Measurements from ENCODE around the gene ASCL5.

The ASCL5 gene

DNA sequence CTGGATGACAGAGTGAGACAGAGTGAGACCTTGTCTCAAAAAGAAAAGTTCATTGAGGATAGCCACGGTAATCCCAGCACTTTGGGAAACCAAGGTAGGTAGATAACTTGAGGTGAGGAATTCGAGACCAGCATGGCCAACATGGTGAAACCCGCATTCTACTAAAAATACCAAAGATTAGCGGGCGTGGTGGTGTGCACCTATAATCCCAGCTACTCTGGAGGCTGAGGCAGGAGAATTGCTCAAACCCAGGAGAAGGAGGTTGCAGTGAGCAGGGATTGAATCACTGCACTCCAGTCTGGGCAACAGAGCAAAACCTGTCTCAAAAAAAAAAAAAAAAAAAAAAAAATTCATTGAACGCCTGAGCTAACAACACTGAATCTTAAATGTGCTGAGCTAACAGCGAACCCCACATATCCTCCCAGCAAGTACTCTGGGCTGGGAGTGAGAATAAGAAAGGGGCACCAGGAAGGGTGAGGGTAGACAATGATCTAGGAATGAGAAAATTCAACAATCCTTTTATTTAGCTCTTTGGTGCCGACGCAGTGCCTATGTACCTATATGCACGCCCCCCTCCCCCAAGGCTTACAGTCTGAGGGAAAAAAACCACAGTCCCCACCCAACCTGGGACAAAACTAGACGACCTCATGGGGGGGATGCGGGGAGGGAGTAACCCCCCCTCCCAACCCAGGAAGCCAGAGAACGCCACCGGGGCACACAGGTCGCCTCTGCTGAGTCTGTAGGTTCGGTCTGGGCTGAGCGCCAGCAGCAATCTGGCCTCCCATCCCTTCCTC lies 13.3 kb downstream of the ASCL5 start:
- TF ChIP-seq YY1 (IDR thresholded peaks at IDR 0.05; ENCODE audit: low read depth): no peak

DNA sequence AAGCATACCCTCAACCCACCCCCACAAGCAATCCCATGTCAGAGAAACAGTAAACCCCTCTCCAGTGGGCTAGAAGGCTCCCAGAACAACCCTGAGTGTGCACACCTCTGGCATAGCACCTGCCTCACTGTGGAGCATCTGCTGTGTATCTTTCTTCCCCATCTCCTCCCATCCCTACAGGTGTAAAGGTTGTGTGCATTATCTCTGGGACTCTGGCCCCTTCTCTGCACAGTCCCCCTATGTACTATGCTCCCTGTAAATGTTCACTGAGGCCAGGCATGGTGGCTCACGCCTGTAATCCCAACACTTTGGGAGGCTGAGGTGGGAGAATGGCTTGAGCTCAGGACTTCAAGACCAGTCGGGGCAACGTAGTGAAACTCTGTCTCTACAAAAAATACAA lies 14.1 kb downstream of the ASCL5 start:
- TF ChIP-seq EP300 (IDR thresholded peaks at IDR 0.05; ENCODE audit: borderline replicate concordance) (no peak), YY1 (IDR thresholded peaks at IDR 0.05; ENCODE audit: low read depth) (no peak), MAX (IDR thresholded peaks at IDR 0.05) (no peak), TAF1 (IDR thresholded peaks at IDR 0.05; ENCODE audit: low read depth) (no peak), FOXM1 (IDR thresholded peaks at IDR 0.05; ENCODE audit: borderline replicate concordance, low read depth) (no peak), NFIC (IDR thresholded peaks at IDR 0.05) (no peak), RAD21 (IDR thresholded peaks at IDR 0.05; ENCODE audit: low read depth) (no peak), TEAD4 (IDR thresholded peaks at IDR 0.05) (no peak), CEBPB (IDR thresholded peaks at IDR 0.05) (no peak), CREB1 (IDR thresholded peaks at IDR 0.05; ENCODE audit: low read depth) (no peak)
- TF ChIP-seq, protein P1, sequence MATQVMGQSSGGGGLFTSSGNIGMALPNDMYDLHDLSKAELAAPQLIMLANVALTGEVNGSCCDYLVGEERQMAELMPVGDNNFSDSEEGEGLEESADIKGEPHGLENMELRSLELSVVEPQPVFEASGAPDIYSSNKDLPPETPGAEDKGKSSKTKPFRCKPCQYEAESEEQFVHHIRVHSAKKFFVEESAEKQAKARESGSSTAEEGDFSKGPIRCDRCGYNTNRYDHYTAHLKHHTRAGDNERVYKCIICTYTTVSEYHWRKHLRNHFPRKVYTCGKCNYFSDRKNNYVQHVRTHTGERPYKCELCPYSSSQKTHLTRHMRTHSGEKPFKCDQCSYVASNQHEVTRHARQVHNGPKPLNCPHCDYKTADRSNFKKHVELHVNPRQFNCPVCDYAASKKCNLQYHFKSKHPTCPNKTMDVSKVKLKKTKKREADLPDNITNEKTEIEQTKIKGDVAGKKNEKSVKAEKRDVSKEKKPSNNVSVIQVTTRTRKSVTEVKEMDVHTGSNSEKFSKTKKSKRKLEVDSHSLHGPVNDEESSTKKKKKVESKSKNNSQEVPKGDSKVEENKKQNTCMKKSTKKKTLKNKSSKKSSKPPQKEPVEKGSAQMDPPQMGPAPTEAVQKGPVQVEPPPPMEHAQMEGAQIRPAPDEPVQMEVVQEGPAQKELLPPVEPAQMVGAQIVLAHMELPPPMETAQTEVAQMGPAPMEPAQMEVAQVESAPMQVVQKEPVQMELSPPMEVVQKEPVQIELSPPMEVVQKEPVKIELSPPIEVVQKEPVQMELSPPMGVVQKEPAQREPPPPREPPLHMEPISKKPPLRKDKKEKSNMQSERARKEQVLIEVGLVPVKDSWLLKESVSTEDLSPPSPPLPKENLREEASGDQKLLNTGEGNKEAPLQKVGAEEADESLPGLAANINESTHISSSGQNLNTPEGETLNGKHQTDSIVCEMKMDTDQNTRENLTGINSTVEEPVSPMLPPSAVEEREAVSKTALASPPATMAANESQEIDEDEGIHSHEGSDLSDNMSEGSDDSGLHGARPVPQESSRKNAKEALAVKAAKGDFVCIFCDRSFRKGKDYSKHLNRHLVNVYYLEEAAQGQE (IDR thresholded peaks at IDR 0.05; ENCODE audit: low read depth): no peak
- TF ChIP-seq, protein P2, sequence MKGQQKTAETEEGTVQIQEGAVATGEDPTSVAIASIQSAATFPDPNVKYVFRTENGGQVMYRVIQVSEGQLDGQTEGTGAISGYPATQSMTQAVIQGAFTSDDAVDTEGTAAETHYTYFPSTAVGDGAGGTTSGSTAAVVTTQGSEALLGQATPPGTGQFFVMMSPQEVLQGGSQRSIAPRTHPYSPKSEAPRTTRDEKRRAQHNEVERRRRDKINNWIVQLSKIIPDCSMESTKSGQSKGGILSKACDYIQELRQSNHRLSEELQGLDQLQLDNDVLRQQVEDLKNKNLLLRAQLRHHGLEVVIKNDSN (IDR thresholded peaks at IDR 0.05): no peak

- TF ChIP-seq YY1 (IDR thresholded peaks at IDR 0.05; ENCODE audit: low read depth): no peak
- no peak for TF ChIP-seq TEAD4 (IDR thresholded peaks at IDR 0.05)
Measured at GRCh38 chr1:201112173-201112731, 14.7 kb downstream of the ASCL5 start, which contains the start of gene CACNA1S. Gene CACNA1S (minus strand): TSS chr1:201112426. CDS start chr1:201112339, 87 bp downstream.

DNA sequence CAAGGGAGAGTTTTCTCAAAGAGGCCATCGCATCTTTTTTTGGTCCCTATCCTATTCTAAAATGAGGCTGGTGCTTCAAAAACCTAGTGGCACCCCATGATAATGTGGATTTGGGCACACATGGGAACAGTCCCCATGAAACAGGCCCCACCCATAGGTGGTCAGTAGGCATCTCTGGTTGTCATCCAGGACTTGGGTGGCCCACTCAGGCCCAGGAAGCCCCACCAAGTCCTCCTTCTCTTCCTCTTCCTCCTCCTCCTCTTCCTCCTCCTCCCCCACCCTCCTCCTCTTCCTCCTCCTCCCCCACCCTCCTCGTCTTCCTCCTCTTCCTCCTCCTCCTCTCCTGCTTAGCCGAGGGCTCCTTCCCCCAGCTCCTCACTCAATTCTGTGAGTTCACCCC lies 15.3 kb downstream of the ASCL5 start:
- TF ChIP-seq TEAD4 (IDR thresholded peaks at IDR 0.05): no peak
- TF ChIP-seq, protein P2 (IDR thresholded peaks at IDR 0.05): no peak
- no peak for TF ChIP-seq CEBPB (IDR thresholded peaks at IDR 0.05)

- TF ChIP-seq, protein P1 (IDR thresholded peaks at IDR 0.05; ENCODE audit: low read depth): no peak
- TF ChIP-seq MAX (IDR thresholded peaks at IDR 0.05): no peak
- no peak for TF ChIP-seq FOXM1 (IDR thresholded peaks at IDR 0.05; ENCODE audit: borderline replicate concordance, low read depth)
- no peak for TF ChIP-seq TCF12 (IDR thresholded peaks at IDR 0.05; ENCODE audit: low read depth)
Measured at GRCh38 chr1:201111156-201111555, 15.8 kb downstream of the ASCL5 start.

GRCh38 chr1:201110616-201111015 lies 16.4 kb downstream of the ASCL5 start:
- TF ChIP-seq NFIC (IDR thresholded peaks at IDR 0.05): no peak
- TF ChIP-seq EGR1 (IDR thresholded peaks at IDR 0.05): no peak
- no peak for TF ChIP-seq TEAD4 (IDR thresholded peaks at IDR 0.05)
- no peak for TF ChIP-seq FOXM1 (IDR thresholded peaks at IDR 0.05; ENCODE audit: borderline replicate concordance, low read depth)
- TF ChIP-seq ZBTB7A (IDR thresholded peaks at IDR 0.05; ENCODE audit: low read depth): no peak
- no peak for TF ChIP-seq MAX (IDR thresholded peaks at IDR 0.05)
- no peak for TF ChIP-seq CREB1 (IDR thresholded peaks at IDR 0.05; ENCODE audit: low read depth)
- TF ChIP-seq RAD21 (IDR thresholded peaks at IDR 0.05; ENCODE audit: low read depth): no peak
- TF ChIP-seq TAF1 (IDR thresholded peaks at IDR 0.05; ENCODE audit: low read depth): no peak
- no peak for TF ChIP-seq YY1 (IDR thresholded peaks at IDR 0.05; ENCODE audit: low read depth)
- TF ChIP-seq, protein P1 (IDR thresholded peaks at IDR 0.05; ENCODE audit: low read depth): no peak
- TF ChIP-seq, protein P2 (IDR thresholded peaks at IDR 0.05): no peak
